Measurements from ENCODE around the gene GALNT13.

- no peak for TF ChIP-seq CTCF (conservative IDR thresholded peaks at IDR 0.05; ENCODE audit: low read length)
- no peak for TF ChIP-seq EZH2phosphoT487 (IDR thresholded peaks at IDR 0.05; ENCODE audit: borderline replicate concordance, low read depth, low read length)
Observed at GRCh38 chr2:153823880-153824279, 47.8 kb upstream of the GALNT13 start.

Data from OCI-LY7 (cell line).